Psoas muscle (tissue), 8 donors: ENCODE data around the gene GP1BA. TPM values are rescaled to one million over a fixed set of nuclear protein-coding genes. Genes with fewer than 3 reads are reported as not detected.
A peak's percentile ranks its signal among the peaks of the same experiment; 100 is the strongest.

ENCODE experiments used
- ATAC-seq, 4 donors: fragments of 200-7000 bp; cut with Tn5 transposase; one replicate each; pipeline ENCODE4 v1.9.1; 2020; ENCODE audit warnings: moderate library complexity in 3 of 4, mild to moderate bottlenecking in 2 of 4
- DNase-seq, 2 donors: peaks; one replicate each; pipeline ENCODE4 v3.0.0-alpha.2; 2020
- H3K27ac ChIP-seq: fragments of 200-600 bp; one replicate; pipeline ENCODE4 v1.8.0; 2022
- H3K27me3 ChIP-seq, 3 donors: fragments of 200-600 bp in 1 of 3; one replicate each; pipeline versions ENCODE4 v1.6.1 to v1.8.0; 2013 to 2022; ENCODE audit warnings: low read length in 2 of 3, mild to moderate bottlenecking in 2 of 3, moderate library complexity in 1 of 3; ENCODE audit not compliant: insufficient read depth in 3 of 3
- H3K36me3 ChIP-seq, 2 donors: fragments of 200-600 bp in 1 of 2; one replicate each; pipeline versions ENCODE4 v1.6.1 to v1.8.0; 2013 to 2022; ENCODE audit warnings: low read depth in 1 of 2, mild to moderate bottlenecking in 1 of 2, moderate library complexity in 1 of 2; ENCODE audit not compliant: insufficient read depth in 1 of 2
- H3K4me1 ChIP-seq: fragments of 200-600 bp; one replicate; pipeline ENCODE4 v1.8.0; 2022
- H3K4me3 ChIP-seq: fragments of 200-600 bp; one replicate; pipeline ENCODE4 v1.8.0; 2022; ENCODE audit warnings: mild to moderate bottlenecking
- H3K9me3 ChIP-seq: fragments of 200-600 bp; one replicate; pipeline ENCODE4 v1.8.0; 2022
- WGBS, 3 donors: extraction: QIAGEN DNeasy Blood & Tissue Kit; methylation state at CpG; one replicate each; pipeline versions ENCODE4 v1.1.6 to v1.1.7; 2013; 5-methylcytosine and 5-hydroxymethylcytosine counted together
- intact Hi-C, 2 donors: fragments of 100-400 bp; cut with DNase I; formaldehyde crosslinking; loops; one replicate each; pipeline versions ENCODE4 v1.11.0 to v1.14.2; 2022
- polyA plus RNA-seq, 3 donors: library from polyadenylated mRNA; stranded (reverse); fragments of 200-250 nt; gene quantifications; one replicate each; pipeline ENCODE4 v1.2.3, GENCODE V29; 2013
- total RNA-seq, 4 donors: library from RNA; stranded (reverse); fragmentation: NEBNext Ultra II Directional in 2 of 4; extraction: Animal tissue kit (Norgen Biotek cat#: 25700) in 2 of 4; gene quantifications; one replicate each; pipeline versions ENCODE4 v1.2.1 to v1.2.4, GENCODE V29; 2021 to 2023
- TF ChIP-seq, protein P1 (sequence below): fragments of 200-600 bp; IDR thresholded peaks from one replicate; pipeline ENCODE4 v1.8.0; 2022; ENCODE audit warnings: antibody characterized with exemption
- donor health status: healthy with polysubstance abuse.
- donor health status: DM: no; HTN: no; CAD: no; lungs with moderate emphysema.
- donor health status: Bipolar disorder and iron deficiency.
- donor health status: healthy.
- donor health status: DM: yes; HTN: yes; CAD: no.
- donor health status: DM: no; HTN: no; CAD: no.
- donor health status: DM: no; HTN: no; CAD: no.
- donor health status: DM: yes; HTN: yes; CAD: no.

Gene GP1BA
- total and polyA plus RNA-seq, 7 donors, result 0.04 to 0.10 (median 0.05) TPM; not detected in 4

DNA sequence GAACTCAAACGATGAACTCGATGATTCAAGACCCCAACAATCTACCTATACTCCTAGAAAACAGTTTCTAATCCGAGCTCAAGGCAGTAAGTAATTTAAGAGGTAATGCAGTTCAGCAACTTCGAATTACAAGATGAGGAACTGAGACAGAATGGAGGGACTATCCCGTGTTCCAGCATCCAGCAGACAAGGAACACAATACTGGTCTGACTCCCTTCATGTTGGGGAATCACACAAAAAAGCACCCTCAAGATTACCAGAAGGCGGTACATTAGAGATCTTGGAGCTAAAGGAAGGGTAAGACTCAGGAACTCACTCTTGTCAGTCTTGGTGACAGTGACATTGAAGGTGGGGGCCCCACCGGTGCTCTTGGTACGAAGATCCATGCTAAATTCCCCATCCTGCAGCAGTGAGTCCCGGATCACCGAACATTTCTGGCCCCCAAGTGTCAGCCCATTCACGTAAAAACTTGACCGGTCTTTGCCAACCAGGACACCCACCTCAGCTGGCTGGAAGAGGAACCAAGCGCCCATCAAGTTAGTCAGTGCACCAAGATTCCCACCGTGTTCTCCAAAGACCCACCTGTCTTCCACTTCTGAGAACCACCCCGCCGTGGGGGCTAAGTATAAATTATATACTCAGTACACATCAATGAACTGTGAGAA, 14.4 kb downstream of the GP1BA start:
- peaks cover 0 to 51% of the 10 kb centered on the region in 2 donors for H3K36me3 ChIP-seq
- peak overlapping the region; percentile 96 for H3K27ac ChIP-seq
- no peak for DNase-seq
- peak overlapping the region; percentile 97 for H3K4me3 ChIP-seq
- TF ChIP-seq, protein P1, sequence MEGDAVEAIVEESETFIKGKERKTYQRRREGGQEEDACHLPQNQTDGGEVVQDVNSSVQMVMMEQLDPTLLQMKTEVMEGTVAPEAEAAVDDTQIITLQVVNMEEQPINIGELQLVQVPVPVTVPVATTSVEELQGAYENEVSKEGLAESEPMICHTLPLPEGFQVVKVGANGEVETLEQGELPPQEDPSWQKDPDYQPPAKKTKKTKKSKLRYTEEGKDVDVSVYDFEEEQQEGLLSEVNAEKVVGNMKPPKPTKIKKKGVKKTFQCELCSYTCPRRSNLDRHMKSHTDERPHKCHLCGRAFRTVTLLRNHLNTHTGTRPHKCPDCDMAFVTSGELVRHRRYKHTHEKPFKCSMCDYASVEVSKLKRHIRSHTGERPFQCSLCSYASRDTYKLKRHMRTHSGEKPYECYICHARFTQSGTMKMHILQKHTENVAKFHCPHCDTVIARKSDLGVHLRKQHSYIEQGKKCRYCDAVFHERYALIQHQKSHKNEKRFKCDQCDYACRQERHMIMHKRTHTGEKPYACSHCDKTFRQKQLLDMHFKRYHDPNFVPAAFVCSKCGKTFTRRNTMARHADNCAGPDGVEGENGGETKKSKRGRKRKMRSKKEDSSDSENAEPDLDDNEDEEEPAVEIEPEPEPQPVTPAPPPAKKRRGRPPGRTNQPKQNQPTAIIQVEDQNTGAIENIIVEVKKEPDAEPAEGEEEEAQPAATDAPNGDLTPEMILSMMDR, result no peak
- no peak for ATAC-seq
- WGBS, 3 donors, result 19 to 27% (median 20%) methylated on average over 16 of the region's 16 CpGs
- H3K9me3 ChIP-seq, result no peaks in the 10 kb centered on the region
- H3K4me1 ChIP-seq, result peaks cover 36% of the 10 kb centered on the region
- intact Hi-C loops, result no loop called here
- H3K27me3 ChIP-seq, result no peaks in the 10 kb centered on the region

DNA sequence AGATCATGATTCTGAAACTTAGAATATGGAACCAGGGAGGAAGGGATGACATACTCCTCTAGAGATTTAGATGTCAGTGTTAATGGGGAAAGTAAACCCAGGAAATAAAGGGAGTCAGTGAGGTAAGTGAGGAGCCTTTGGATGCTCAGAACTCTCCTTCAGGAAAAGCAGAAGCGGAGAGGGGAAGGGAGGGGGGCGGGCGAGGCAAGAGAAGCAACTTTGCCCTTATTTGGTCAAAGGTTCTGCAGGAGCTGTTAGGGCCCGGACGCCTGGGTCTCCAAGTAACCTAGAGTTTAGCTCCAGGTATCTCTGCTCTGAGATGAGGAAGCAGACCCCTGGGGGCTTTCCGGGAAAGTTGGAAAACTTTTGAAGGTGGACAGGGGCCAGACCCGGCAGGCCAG, 14.9 kb downstream of the GP1BA start:
- Histone ChIP-seq H3K4me3 (peak overlapping the region; percentile 97), H3K9me3 (no peaks in the 10 kb centered on the region), H3K27me3 (no peaks in the 10 kb centered on the region), H3K27ac (peak overlapping the region; percentile 96), H3K36me3 (peaks cover 0 to 49% of the 10 kb centered on the region in 2 donors), H3K4me1 (peaks cover 33% of the 10 kb centered on the region)
- TF ChIP-seq, protein P1, result no peak
- no peak for ATAC-seq
- intact Hi-C loops, result no loop called here
- WGBS, 3 donors, result 15 to 27% (median 18%) methylated on average over 7 of the region's 7 CpGs
- peak in 1 of 2 donors; percentile 46 for DNase-seq

DNA sequence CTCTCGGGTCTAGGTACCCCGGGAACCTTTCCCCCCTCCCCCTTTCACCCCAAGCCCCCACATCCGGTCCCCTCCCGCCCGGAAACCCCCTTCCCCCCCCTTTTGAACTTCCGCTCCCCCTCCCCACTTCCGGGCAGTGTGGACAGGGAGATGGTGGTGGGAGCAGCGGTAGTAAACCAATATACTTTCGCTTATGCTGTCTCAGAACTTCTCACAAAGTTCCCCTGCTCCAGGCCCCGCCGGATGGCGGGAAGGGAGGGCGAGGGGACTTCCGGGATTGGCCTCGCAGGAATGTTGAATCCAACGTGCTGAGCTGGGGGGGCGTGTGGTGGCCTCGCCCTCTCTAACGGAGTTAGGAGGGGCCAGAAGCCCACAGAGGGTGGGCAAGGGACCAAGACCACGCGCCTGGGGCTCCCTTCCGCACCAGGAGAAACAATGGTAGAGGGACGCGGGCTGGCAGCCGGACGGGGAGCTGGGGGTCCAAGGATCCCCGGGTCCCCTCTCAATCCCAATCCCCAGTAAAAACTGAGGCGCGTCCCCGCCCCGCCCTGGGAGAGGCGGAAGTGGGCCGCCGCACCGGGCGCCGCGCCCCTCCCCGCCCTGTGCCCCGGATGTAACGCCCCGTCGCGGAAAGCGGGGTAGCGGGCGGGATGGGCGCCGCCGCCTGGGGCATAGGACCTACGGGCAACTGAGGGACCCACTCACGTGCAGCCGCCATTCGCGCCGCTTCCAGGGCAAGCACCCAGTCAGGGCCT, 15.5 kb downstream of the GP1BA start:
- peak overlapping the region; percentile 96 for H3K27ac ChIP-seq
- DNase-seq, result peak; percentile 72 to 78
- 1 to 3% (median 1%) methylated on average over 27 to 56 of the region's 56 CpGs for WGBS, 3 donors
- H3K4me3 ChIP-seq, result peak overlapping the region; percentile 97
- TF ChIP-seq, protein P1, result no peak
- peak; percentile 8 to 33 (median 30) for ATAC-seq
- peaks cover 33% of the 10 kb centered on the region for H3K4me1 ChIP-seq
- H3K9me3 ChIP-seq, result no peaks in the 10 kb centered on the region
- intact Hi-C loops, result loop anchor here in 1 of 2 donors (1.0 kb wide), 1 partner anchor 20 kb away; the partner anchor contains the start of gene SPAG7
- H3K27me3 ChIP-seq, result no peaks in the 10 kb centered on the region
- H3K36me3 ChIP-seq, result peaks cover 0 to 43% of the 10 kb centered on the region in 2 donors

DNA sequence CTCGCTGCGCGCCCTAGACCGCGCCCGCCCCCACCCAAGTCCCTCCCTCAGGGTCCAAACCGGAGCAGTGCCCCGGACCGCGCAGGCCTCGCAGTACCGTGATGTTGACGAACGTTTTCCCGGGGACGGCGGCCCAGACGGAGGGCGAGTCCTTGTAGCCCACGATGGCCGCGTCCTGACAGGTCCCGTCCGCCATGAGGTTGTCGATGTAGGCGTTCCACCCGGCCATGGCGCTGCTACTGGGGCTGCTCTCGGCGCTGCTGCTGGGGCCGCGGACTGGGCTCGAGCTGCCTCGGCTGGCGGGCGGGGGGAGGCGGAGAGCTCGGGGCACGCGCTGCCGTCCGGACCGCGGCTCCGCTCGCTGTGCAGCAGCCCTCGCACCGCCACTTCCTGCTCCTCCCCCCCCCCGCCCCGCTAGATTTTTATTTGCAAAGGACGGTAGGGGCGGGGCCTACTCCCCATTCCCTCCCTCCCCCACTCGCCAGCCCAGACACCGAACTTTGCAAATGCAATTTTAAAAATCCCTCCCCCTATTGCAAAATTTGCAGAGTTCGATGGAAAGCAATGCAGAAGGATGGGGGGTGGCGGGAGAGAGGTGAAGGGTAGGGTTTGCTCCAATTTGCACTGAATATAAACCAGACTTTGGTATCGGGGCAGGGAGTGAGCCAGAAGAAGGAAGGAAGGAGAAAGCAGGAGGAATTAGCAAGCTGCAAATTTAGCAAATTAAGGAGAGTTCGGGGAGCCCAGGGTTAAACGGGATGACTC, 16.3 kb downstream of the GP1BA start, which contains the start of gene PFN1:
TSS of gene PFN1 (minus strand) at position 365 of the 765 bp plus-strand sequence. CDS start at position 229, 136 bp downstream.
- TF ChIP-seq, protein P1, result no peak
- Histone ChIP-seq H3K9me3 (no peaks in the 10 kb centered on the region), H3K4me3 (peak within 1 kb of the TSS; percentile 97), H3K27ac (peak within 1 kb of the TSS; percentile 96), H3K4me1 (peaks cover 35% of the 10 kb centered on the region), H3K27me3 (no peaks in the 10 kb centered on the region), H3K36me3 (peaks cover 0 to 36% of the 10 kb centered on the region in 2 donors)
- DNase-seq (peak; percentile 91 to 95), ATAC-seq (peak; percentile 64 to 67 (median 66))
- WGBS, 3 donors, result 0% methylated on average over 33 to 58 of the region's 59 CpGs
- intact Hi-C loops, result loop anchor here in 1 of 2 donors (1.0 kb wide), 1 partner anchor 19 kb away; the partner anchor contains the start of gene SPAG7
